K562 (cell line): ENCODE measurements around the gene BPHL. TPM values are rescaled to one million over a fixed set of nuclear protein-coding genes. Genes with fewer than 3 reads are reported as not detected.

Source experiments
- ATF1 ChIP-seq, 2 experiments: fragments of 450-650 bp in 1 of 2; IDR thresholded peaks; 2 replicates each; pipeline ENCODE4 v1.6.1; 2016; ENCODE audit warnings: missing compliant biosample characterization in 1 of 2, missing genetic modification characterization in 1 of 2
- CCNT2 ChIP-seq: IDR thresholded peaks from 2 replicates; pipeline ENCODE4 v1.6.1; 2011; ENCODE audit warnings: borderline replicate concordance, low read depth, mild to moderate bottlenecking, moderate library complexity, mixed read lengths, low read length; ENCODE audit not compliant: insufficient read length; ENCODE audit errors: extremely low read depth
- CXXC5 ChIP-seq: fragments of 250-450 bp; sonication (Bioruptor Pico); IDR thresholded peaks from 2 replicates; pipeline ENCODE4 v1.8.0; 2022; ENCODE audit warnings: inconsistent platforms, mild to moderate bottlenecking, moderate library complexity
- FOXK2 ChIP-seq, 2 experiments: fragments of 450-650 bp; IDR thresholded peaks in 1 of 2; conservative IDR thresholded peaks in 1 of 2; 2 replicates each; pipeline ENCODE4 v1.6.1; 2016; ENCODE audit warnings: low read depth in 2 of 2, mild to moderate bottlenecking in 1 of 2
- FOXM1 ChIP-seq, 2 experiments: fragments of 450-650 bp in 1 of 2; sonication (generic) in 1 of 2; formaldehyde crosslinking in 1 of 2; IDR thresholded peaks; 2 replicates each; pipeline versions ENCODE4 v1.6.1 to v1.9.0; 2017 to 2022; ENCODE audit warnings: low read depth in 2 of 2, mild to moderate bottlenecking in 2 of 2, missing genetic modification reagents in 1 of 2, moderate library complexity in 1 of 2
- HDAC1 ChIP-seq, 2 experiments: fragments of 450-650 bp; IDR thresholded peaks; 2 replicates each; pipeline ENCODE4 v1.6.1; 2016 to 2017; ENCODE audit warnings: inconsistent platforms in 1 of 2, mild to moderate bottlenecking in 1 of 2, moderate library complexity in 1 of 2
- KLF13 ChIP-seq: fragments of 450-650 bp; IDR thresholded peaks from 2 replicates; pipeline ENCODE4 v1.6.1; 2016; ENCODE audit warnings: missing genetic modification characterization, low read depth, mild to moderate bottlenecking, missing compliant biosample characterization, moderate library complexity, borderline replicate concordance
- L3MBTL2 ChIP-seq: fragments of 450-650 bp; IDR thresholded peaks from 2 replicates; pipeline ENCODE4 v1.6.1; 2016; ENCODE audit warnings: mild to moderate bottlenecking, moderate library complexity
- MAZ ChIP-seq, 2 experiments: fragments of 450-650 bp in 1 of 2; sonication (generic) in 1 of 2; formaldehyde crosslinking; IDR thresholded peaks in 1 of 2; conservative IDR thresholded peaks in 1 of 2; 2 replicates each; pipeline versions ENCODE4 v1.4.0 to v1.5.0; 2020; ENCODE audit warnings: mild to moderate bottlenecking in 1 of 2, missing genetic modification reagents in 1 of 2
- PCBP1 ChIP-seq: fragments of 200-400 bp; formaldehyde crosslinking; IDR thresholded peaks from 2 replicates; pipeline ENCODE4 v1.6.1; 2018; ENCODE audit warnings: mild to moderate bottlenecking, low read depth, low read length; ENCODE audit not compliant: poor library complexity, severe bottlenecking
- POLR2A ChIP-seq: fragments of 450-650 bp; conservative IDR thresholded peaks from 2 replicates; pipeline ENCODE4 v1.6.1; 2016
- POLR2G ChIP-seq: fragments of 200-400 bp; formaldehyde crosslinking; IDR thresholded peaks from 2 replicates; pipeline ENCODE4 v1.6.1; 2017; ENCODE audit warnings: low read depth, mild to moderate bottlenecking, antibody characterized with exemption, low read length, moderate library complexity
- RFX1 ChIP-seq: fragments of 450-650 bp; IDR thresholded peaks from 2 replicates; pipeline ENCODE4 v1.6.1; 2016; ENCODE audit warnings: mild to moderate bottlenecking, moderate library complexity
- SETDB1 ChIP-seq: IDR thresholded peaks from one replicate; pipeline ENCODE4 v1.6.1; 2012; ENCODE audit warnings: low read length, control low read depth, inconsistent platforms
- SUPT5H ChIP-seq: fragments of 450-650 bp; IDR thresholded peaks from 2 replicates; pipeline ENCODE4 v1.6.1; 2016
- TCF3 ChIP-seq: sonication (generic); formaldehyde crosslinking; IDR thresholded peaks from 2 replicates; pipeline ENCODE4 v1.4.0; 2020; ENCODE audit warnings: mild to moderate bottlenecking, missing genetic modification reagents
- ZNF79 ChIP-seq: fragments of 250-450 bp; sonication (Bioruptor Pico); IDR thresholded peaks from 2 replicates; pipeline ENCODE4 v1.4.0; 2020; ENCODE audit warnings: low read depth, mild to moderate bottlenecking, moderate library complexity
- polyA plus RNA-seq, 8 experiments: library from polyadenylated mRNA; depleted of rRNA in 4 of 8; stranded (reverse) in 5 of 8; unstranded in 3 of 8; fragments of >200 nt; fragmentation: Nextera tagmentation in 2 of 8; fragmentation: Illumina TruSeq in 1 of 8; extraction: Ambion mirVana in 2 of 8; extraction: Trizol in 1 of 8; gene quantifications; 2 replicates each; pipeline versions ENCODE4 v1.2.1 to v1.2.3, GENCODE V29; 2011 to 2014; ENCODE audit warnings: inconsistent platforms in 1 of 8, missing spikeins in 1 of 8
- total RNA-seq, 7 experiments: library from RNA; depleted of rRNA in 6 of 7; stranded (reverse); fragments of >200 nt in 6 of 7; fragmentation: Illumina TruSeq in 2 of 7; extraction: Trizol in 2 of 7; gene quantifications; 2 replicates each; pipeline versions ENCODE4 v1.2.1 to v1.2.3, GENCODE V29; 2011 to 2021; ENCODE audit warnings: low replicate concordance in 1 of 7
- TF ChIP-seq, protein P1 (sequence below): fragments of 150-350 bp; conservative IDR thresholded peaks from 2 replicates; pipeline ENCODE4 v1.6.1; 2014; ENCODE audit warnings: low read length
- TF ChIP-seq, protein P2 (sequence below): fragments of 250-450 bp; sonication (Bioruptor Pico); IDR thresholded peaks from 2 replicates; pipeline ENCODE4 v1.4.0; 2020; ENCODE audit warnings: mild to moderate bottlenecking, moderate library complexity
- TF ChIP-seq, protein P3 (sequence below): IDR thresholded peaks from 2 replicates; pipeline ENCODE4 v1.6.1; 2014; ENCODE audit warnings: antibody characterized with exemption

Gene BPHL
- total and polyA plus RNA-seq, 9 of the 15 experiments (the other 6 are each of a cell fraction or from before 2014, with no cell fraction given), result 3.5 to 17.4 (median 8.2) TPM

DNA sequence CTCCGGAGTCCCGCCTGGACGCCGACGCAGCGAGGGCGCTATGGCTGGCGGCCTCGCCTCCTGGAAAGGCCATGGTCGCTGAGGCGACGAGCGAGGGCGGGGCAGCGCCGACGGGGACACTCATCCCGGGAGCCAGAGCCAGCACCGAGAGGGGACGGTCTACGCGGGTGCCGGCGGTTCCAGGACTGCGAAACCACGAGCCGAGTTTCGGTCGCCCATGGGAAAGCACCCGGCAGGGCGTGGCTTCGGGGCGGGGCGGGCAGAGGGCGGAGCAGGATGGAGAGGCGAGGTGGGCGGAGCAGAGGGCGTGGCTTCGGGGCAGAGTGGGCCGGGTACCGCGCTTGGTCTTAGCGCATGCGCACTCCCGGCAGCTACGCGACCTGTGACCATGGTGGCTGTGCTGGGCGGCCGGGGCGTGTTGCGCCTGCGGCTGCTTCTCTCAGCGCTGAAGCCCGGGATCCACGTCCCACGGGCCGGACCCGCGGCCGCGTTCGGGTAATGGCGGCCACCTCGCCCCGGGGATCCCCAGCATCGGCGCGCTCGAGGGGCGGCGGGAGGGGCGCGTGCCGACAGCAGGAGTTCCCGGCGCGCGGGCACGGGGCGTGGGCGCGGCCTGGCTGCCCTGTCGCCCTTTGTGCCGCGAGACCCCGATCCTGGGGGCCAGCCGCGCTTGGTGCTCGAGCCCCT lies at the start of gene BPHL (continued):
- TF ChIP-seq, protein P1, sequence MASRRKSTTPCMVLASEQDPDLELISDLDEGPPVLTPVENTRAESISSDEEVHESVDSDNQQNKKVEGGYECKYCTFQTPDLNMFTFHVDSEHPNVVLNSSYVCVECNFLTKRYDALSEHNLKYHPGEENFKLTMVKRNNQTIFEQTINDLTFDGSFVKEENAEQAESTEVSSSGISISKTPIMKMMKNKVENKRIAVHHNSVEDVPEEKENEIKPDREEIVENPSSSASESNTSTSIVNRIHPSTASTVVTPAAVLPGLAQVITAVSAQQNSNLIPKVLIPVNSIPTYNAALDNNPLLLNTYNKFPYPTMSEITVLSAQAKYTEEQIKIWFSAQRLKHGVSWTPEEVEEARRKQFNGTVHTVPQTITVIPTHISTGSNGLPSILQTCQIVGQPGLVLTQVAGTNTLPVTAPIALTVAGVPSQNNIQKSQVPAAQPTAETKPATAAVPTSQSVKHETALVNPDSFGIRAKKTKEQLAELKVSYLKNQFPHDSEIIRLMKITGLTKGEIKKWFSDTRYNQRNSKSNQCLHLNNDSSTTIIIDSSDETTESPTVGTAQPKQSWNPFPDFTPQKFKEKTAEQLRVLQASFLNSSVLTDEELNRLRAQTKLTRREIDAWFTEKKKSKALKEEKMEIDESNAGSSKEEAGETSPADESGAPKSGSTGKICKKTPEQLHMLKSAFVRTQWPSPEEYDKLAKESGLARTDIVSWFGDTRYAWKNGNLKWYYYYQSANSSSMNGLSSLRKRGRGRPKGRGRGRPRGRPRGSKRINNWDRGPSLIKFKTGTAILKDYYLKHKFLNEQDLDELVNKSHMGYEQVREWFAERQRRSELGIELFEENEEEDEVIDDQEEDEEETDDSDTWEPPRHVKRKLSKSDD, result peak; percentile 17; the same call in 1 of the 2 replicates
- TF ChIP-seq L3MBTL2 (peak; percentile 81), CCNT2 (peak; percentile 80), PCBP1 (peak; percentile 41), ATF1 (CRISPR knock-in tag; IDR thresholded peaks at IDR 0.05) (no peak), ATF1 (tag; IDR thresholded peaks at IDR 0.05) (peak; percentile 78), KLF13 (tag) (peak; percentile 92; the same call in 1 of the 2 replicates), MAZ (CRISPR knock-in tag; conservative IDR thresholded peaks at IDR 0.05 in 1 of 2, IDR thresholded peaks at IDR 0.05 in 1 of 2) (peak; percentile 85 to 86), SETDB1 (no peak), POLR2A (peak; percentile 94), HDAC1 (IDR thresholded peaks at IDR 0.05) (peak in 1 of 2 experiments; percentile 96; a peak in 2 of 4 replicates), CXXC5 (peak; percentile 86), ZNF79 (CRISPR knock-in tag) (no peak), POLR2G (peak; percentile 93), FOXM1 (IDR thresholded peaks at IDR 0.05; ENCODE audit: low read depth) (no peak), FOXM1 (CRISPR knock-in tag; IDR thresholded peaks at IDR 0.05; ENCODE audit: low read depth) (0 out of 2 replicates have a peak, but pooled peaks have one; percentile 72), TCF3 (CRISPR knock-in tag) (peak; percentile 19; the same call in 1 of the 2 replicates), SUPT5H (peak; percentile 91), FOXK2 (conservative IDR thresholded peaks at IDR 0.05 in 1 of 2, IDR thresholded peaks at IDR 0.05 in 1 of 2; ENCODE audit: low read depth in 2 of 2) (peak; percentile 40 to 50; a peak in 1 of 4 replicates), RFX1 (peak; percentile 77)
- TF ChIP-seq, protein P2, sequence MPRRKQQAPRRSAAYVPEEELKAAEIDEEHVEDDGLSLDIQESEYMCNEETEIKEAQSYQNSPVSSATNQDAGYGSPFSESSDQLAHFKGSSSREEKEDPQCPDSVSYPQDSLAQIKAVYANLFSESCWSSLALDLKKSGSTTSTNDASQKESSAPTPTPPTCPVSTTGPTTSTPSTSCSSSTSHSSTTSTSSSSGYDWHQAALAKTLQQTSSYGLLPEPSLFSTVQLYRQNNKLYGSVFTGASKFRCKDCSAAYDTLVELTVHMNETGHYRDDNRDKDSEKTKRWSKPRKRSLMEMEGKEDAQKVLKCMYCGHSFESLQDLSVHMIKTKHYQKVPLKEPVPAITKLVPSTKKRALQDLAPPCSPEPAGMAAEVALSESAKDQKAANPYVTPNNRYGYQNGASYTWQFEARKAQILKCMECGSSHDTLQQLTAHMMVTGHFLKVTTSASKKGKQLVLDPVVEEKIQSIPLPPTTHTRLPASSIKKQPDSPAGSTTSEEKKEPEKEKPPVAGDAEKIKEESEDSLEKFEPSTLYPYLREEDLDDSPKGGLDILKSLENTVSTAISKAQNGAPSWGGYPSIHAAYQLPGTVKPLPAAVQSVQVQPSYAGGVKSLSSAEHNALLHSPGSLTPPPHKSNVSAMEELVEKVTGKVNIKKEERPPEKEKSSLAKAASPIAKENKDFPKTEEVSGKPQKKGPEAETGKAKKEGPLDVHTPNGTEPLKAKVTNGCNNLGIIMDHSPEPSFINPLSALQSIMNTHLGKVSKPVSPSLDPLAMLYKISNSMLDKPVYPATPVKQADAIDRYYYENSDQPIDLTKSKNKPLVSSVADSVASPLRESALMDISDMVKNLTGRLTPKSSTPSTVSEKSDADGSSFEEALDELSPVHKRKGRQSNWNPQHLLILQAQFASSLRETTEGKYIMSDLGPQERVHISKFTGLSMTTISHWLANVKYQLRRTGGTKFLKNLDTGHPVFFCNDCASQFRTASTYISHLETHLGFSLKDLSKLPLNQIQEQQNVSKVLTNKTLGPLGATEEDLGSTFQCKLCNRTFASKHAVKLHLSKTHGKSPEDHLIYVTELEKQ (CRISPR knock-in tag), result no peak
- TF ChIP-seq, protein P3, sequence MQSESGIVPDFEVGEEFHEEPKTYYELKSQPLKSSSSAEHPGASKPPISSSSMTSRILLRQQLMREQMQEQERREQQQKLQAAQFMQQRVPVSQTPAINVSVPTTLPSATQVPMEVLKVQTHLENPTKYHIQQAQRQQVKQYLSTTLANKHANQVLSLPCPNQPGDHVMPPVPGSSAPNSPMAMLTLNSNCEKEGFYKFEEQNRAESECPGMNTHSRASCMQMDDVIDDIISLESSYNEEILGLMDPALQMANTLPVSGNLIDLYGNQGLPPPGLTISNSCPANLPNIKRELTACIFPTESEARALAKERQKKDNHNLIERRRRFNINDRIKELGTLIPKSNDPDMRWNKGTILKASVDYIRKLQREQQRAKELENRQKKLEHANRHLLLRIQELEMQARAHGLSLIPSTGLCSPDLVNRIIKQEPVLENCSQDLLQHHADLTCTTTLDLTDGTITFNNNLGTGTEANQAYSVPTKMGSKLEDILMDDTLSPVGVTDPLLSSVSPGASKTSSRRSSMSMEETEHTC, result peak; percentile 48
